H9 (cell line): ENCODE data around the gene ETF1. TPM values are rescaled to one million over a fixed set of nuclear protein-coding genes. Genes with fewer than 3 reads are reported as not detected.

ENCODE experiments used
- DNase-seq: peaks from one replicate; pipeline ENCODE4 v3.0.0-alpha.2; 2017
- H2AFZ ChIP-seq: one replicate; pipeline ENCODE4 v1.6.1; 2013; ENCODE audit warnings: mild to moderate bottlenecking, low read length, control low read depth, moderate library complexity
- H2AK5ac ChIP-seq: 2 replicates; pipeline ENCODE4 v1.6.1; 2013; ENCODE audit warnings: low read length, control low read depth, mixed read lengths; ENCODE audit not compliant: insufficient read length
- H2BK120ac ChIP-seq: one replicate; pipeline ENCODE4 v1.6.1; 2013; ENCODE audit warnings: low read depth, mild to moderate bottlenecking, low read length, control low read depth, inconsistent platforms; ENCODE audit not compliant: poor library complexity, severe bottlenecking
- H2BK12ac ChIP-seq: 2 replicates; pipeline ENCODE4 v1.6.1; 2013; ENCODE audit warnings: low read length, control low read depth, mixed read lengths, low read depth; ENCODE audit not compliant: insufficient read length
- H2BK15ac ChIP-seq: 2 replicates; pipeline ENCODE4 v1.6.1; 2013; ENCODE audit warnings: low read depth, low read length, control low read depth
- H2BK20ac ChIP-seq: one replicate; pipeline ENCODE4 v1.6.1; 2013; ENCODE audit warnings: low read depth, mild to moderate bottlenecking, low read length, control low read depth, inconsistent platforms; ENCODE audit not compliant: poor library complexity, severe bottlenecking
- H2BK5ac ChIP-seq: 2 replicates; pipeline ENCODE4 v1.6.1; 2013; ENCODE audit warnings: low read length, control low read depth, mixed read lengths; ENCODE audit not compliant: insufficient read length
- H3K14ac ChIP-seq: 2 replicates; pipeline ENCODE4 v1.6.1; 2013; ENCODE audit warnings: low read length, control low read depth; ENCODE audit not compliant: insufficient read depth
- H3K18ac ChIP-seq: 2 replicates; pipeline ENCODE4 v1.6.1; 2013; ENCODE audit warnings: low read depth, mild to moderate bottlenecking, mixed read lengths, low read length, control low read depth; ENCODE audit not compliant: insufficient read length
- H3K23ac ChIP-seq: 2 replicates; pipeline ENCODE4 v1.6.1; 2013; ENCODE audit warnings: low read length, control low read depth, mixed read lengths, low read depth; ENCODE audit not compliant: insufficient read length
- H3K23me2 ChIP-seq: 2 replicates; pipeline ENCODE4 v1.6.1; 2013; ENCODE audit warnings: low read depth, mild to moderate bottlenecking, mixed read lengths, low read length, control low read depth; ENCODE audit not compliant: insufficient read length, poor library complexity, severe bottlenecking
- H3K27ac ChIP-seq: 2 replicates; pipeline ENCODE4 v1.5.1; 2013; ENCODE audit warnings: low read length, control low read depth, mixed read lengths, low read depth; ENCODE audit not compliant: insufficient read length
- H3K27me3 ChIP-seq: 2 replicates; pipeline ENCODE4 v1.6.1; 2013; ENCODE audit warnings: low read length, control low read depth, inconsistent platforms; ENCODE audit not compliant: insufficient read depth
- H3K4ac ChIP-seq: 2 replicates; pipeline ENCODE4 v1.6.1; 2013; ENCODE audit warnings: low read depth, mild to moderate bottlenecking, control low read depth, inconsistent platforms, low read length, moderate library complexity
- H3K4me1 ChIP-seq: 2 replicates; pipeline ENCODE4 v1.6.1; 2013; ENCODE audit warnings: low read length, control low read depth, inconsistent platforms; ENCODE audit not compliant: insufficient read depth
- H3K4me2 ChIP-seq: 2 replicates; pipeline ENCODE4 v1.6.1; 2013; ENCODE audit warnings: low read length, control low read depth, mixed read lengths; ENCODE audit not compliant: insufficient read length, insufficient read depth
- H3K56ac ChIP-seq: 2 replicates; pipeline ENCODE4 v1.6.1; 2013; ENCODE audit warnings: low read depth, mild to moderate bottlenecking, mixed read lengths, low read length, control low read depth; ENCODE audit not compliant: insufficient read length
- H3K79me1 ChIP-seq: 2 replicates; pipeline ENCODE4 v1.6.1; 2013; ENCODE audit warnings: low read depth, mild to moderate bottlenecking, moderate library complexity, low read length, control low read depth, inconsistent platforms; ENCODE audit not compliant: insufficient read depth, poor library complexity, severe bottlenecking
- H3K79me2 ChIP-seq: 2 replicates; pipeline ENCODE4 v1.6.1; 2013; ENCODE audit warnings: low read length, control low read depth, inconsistent platforms; ENCODE audit not compliant: insufficient read depth
- H3K9ac ChIP-seq: 2 replicates; pipeline ENCODE4 v1.6.1; 2013; ENCODE audit warnings: low read length, control low read depth, mixed read lengths; ENCODE audit not compliant: insufficient read length; ENCODE audit errors: extremely low read depth
- H3K9me3 ChIP-seq: one replicate; pipeline ENCODE4 v1.6.1; 2013; ENCODE audit warnings: low read depth, low read length, inconsistent platforms; ENCODE audit not compliant: control insufficient read depth
- H3T11ph ChIP-seq: one replicate; pipeline ENCODE4 v1.6.1; 2013; ENCODE audit warnings: mild to moderate bottlenecking, low read length, control low read depth, inconsistent platforms
- H4K20me1 ChIP-seq: one replicate; pipeline ENCODE4 v1.6.1; 2013; ENCODE audit not compliant: control insufficient read depth, insufficient read length, insufficient read depth
- H4K5ac ChIP-seq: 2 replicates; pipeline ENCODE4 v1.6.1; 2013; ENCODE audit warnings: low read depth, mild to moderate bottlenecking, mixed read lengths, low read length, control low read depth; ENCODE audit not compliant: insufficient read length
- H4K8ac ChIP-seq: replicated peaks from 2 replicates; pipeline ENCODE4 v1.6.1; 2013; ENCODE audit warnings: low read length, control low read depth, mixed read lengths, low read depth; ENCODE audit not compliant: insufficient read length
- H4K91ac ChIP-seq: 2 replicates; pipeline ENCODE4 v1.6.1; 2013; ENCODE audit warnings: low read depth, mild to moderate bottlenecking, moderate library complexity, mixed read lengths, low read length, control low read depth; ENCODE audit not compliant: insufficient read length
- H3K27ac Mint-ChIP-seq, 3 experiments: 2 replicates in 2 of 3; 3 replicates in 1 of 3; pipeline ENCODE4 v1.8.0; 2020 to 2021; ENCODE audit warnings: mixed read lengths in 3 of 3, mild to moderate bottlenecking in 1 of 3, moderate library complexity in 1 of 3
- H3K27me3 Mint-ChIP-seq: 2 replicates; pipeline ENCODE4 v1.8.0; 2021; ENCODE audit warnings: low read depth, mild to moderate bottlenecking, moderate library complexity, mixed read lengths
- H3K36me3 Mint-ChIP-seq, 3 experiments: 2 replicates in 2 of 3; 3 replicates in 1 of 3; pipeline ENCODE4 v1.8.0; 2020 to 2021; ENCODE audit warnings: low read depth in 3 of 3, mixed read lengths in 3 of 3; ENCODE audit not compliant: insufficient read depth in 1 of 3
- H3K4me1 Mint-ChIP-seq, 2 experiments: 2 replicates each; pipeline ENCODE4 v1.8.0; 2020; ENCODE audit warnings: mixed read lengths in 2 of 2
- H3K4me3 Mint-ChIP-seq, 2 experiments: 2 replicates in 1 of 2; 3 replicates in 1 of 2; pipeline ENCODE4 v1.8.0; 2020 to 2021; ENCODE audit warnings: mild to moderate bottlenecking in 2 of 2, mixed read lengths in 2 of 2, moderate library complexity in 1 of 2
- H3K9me3 Mint-ChIP-seq, 2 experiments: 2 replicates in 1 of 2; 3 replicates in 1 of 2; pipeline ENCODE4 v1.8.0; 2020; ENCODE audit warnings: mild to moderate bottlenecking in 2 of 2, mixed read lengths in 2 of 2, moderate library complexity in 1 of 2
- CTCF ChIP-seq: fragments of 200-600 bp; sonication (generic); conservative IDR thresholded peaks from 3 replicates; pipeline ENCODE4 v1.8.0; 2021; ENCODE audit warnings: antibody characterized with exemption, mild to moderate bottlenecking
- WGBS: extraction: QIAGEN DNeasy Blood & Tissue Kit; methylation state at CpG from one replicate; pipeline ENCODE4 v1.1.7; 2013; ENCODE audit warnings: missing lambda C conversion rate, low lambda C conversion rate, mixed read lengths; ENCODE audit not compliant: insufficient read length; ENCODE audit errors: extremely low coverage; 5-methylcytosine and 5-hydroxymethylcytosine counted together
- total RNA-seq: library from RNA; stranded (reverse); gene quantifications from 2 replicates; pipeline ENCODE4 v1.2.1, GENCODE V29; 2021

ETF1 gene
- total RNA-seq, 1 experiment from 2014 or later, result 175 TPM

DNA sequence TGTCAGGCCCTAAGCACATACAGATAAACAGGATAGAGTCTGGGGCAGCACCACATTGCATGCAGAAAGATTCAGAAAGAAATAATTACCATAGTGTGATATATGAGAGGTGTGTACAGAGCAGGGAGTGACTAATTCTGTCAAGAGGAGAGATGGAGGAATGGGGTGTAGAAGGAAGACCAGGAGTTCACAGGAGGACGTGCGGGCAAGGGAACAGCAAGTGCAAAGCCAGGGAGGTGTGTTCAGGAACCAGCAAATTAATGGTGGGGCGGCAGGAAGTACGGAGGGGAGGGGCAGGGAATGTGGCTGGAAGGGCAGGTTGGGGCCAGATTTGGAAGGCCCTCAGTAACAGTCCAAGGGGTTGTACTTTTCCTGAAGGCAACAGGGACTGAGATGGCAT is 60.4 kb downstream of the ETF1 start:
- H3K27ac ChIP-seq, result no peak overlapping the region
- no peak overlapping the region for H2BK5ac ChIP-seq
- no peak overlapping the region for H3K4ac ChIP-seq
- H2BK12ac ChIP-seq, result no peak overlapping the region
- H3K56ac ChIP-seq, result no peak overlapping the region
- no peaks in the 10 kb centered on the region for H4K20me1 ChIP-seq
- no peak overlapping the region for H3K23ac ChIP-seq
- H2AK5ac ChIP-seq, result no peak overlapping the region
- H3K4me2 ChIP-seq, result no peak overlapping the region
- no peaks in the 10 kb centered on the region for H3K23me2 ChIP-seq
- no peak overlapping the region for H4K8ac ChIP-seq
- no peak overlapping the region for H4K91ac ChIP-seq
- H2AFZ ChIP-seq, result no peak overlapping the region
- H2BK120ac ChIP-seq, result no peak overlapping the region
- H3K4me1 ChIP-seq, result no peaks in the 10 kb centered on the region
- Mint-ChIP-seq H3K27me3 (peaks cover 15% of the 10 kb centered on the region), H3K36me3 (no peaks in the 10 kb centered on the region), H3K27ac (no peak overlapping the region), H3K9me3 (no peaks in the 10 kb centered on the region), H3K4me3 (no peak overlapping the region), H3K4me1 (peaks cover 9 to 10% of the 10 kb centered on the region in 2 experiments)
- H3K79me2 ChIP-seq, result no peaks in the 10 kb centered on the region
- H3K79me1 ChIP-seq, result no peaks in the 10 kb centered on the region
- no peak overlapping the region for H3K18ac ChIP-seq
- no peak overlapping the region for H3T11ph ChIP-seq
- H3K9me3 ChIP-seq, result no peaks in the 10 kb centered on the region
- H3K27me3 ChIP-seq, result no peaks in the 10 kb centered on the region
- H2BK20ac ChIP-seq, result no peak overlapping the region
- WGBS, result no CpG with 5 or more reads among the region's 4 CpGs
- DNase-seq, result no peak
- H3K9ac ChIP-seq, result no peak overlapping the region
- no peak overlapping the region for H2BK15ac ChIP-seq
- no peak overlapping the region for H3K14ac ChIP-seq
- H4K5ac ChIP-seq, result no peak overlapping the region
- TF ChIP-seq CTCF, result no peak
